Keratinocyte (primary cell): ENCODE measurements around the gene TARS3. TPM values are rescaled to one million over a fixed set of nuclear protein-coding genes. Genes with fewer than 3 reads are reported as not detected.

ENCODE experiments used
- DNase-seq: peaks from one replicate; pipeline ENCODE4 v3.0.0-alpha.2; 2011; ENCODE audit warnings: low read depth, missing footprints, low spot score
- FAIRE-seq: peaks from 2 replicates; lab custom pipeline; 2011; peaks lifted over from hg19 to GRCh38; lab: Jason Lieb, UNC
- H2AFZ ChIP-seq: 2 replicates; pipeline ENCODE4 v1.6.0; 2012; ENCODE audit warnings: low read length, control low read depth, inconsistent platforms; ENCODE audit not compliant: control insufficient read depth
- H3K27ac ChIP-seq: 2 replicates; pipeline ENCODE4 v1.5.1; 2011; ENCODE audit warnings: low read length; ENCODE audit not compliant: control insufficient read depth, insufficient read depth
- H3K27me3 ChIP-seq: 3 replicates; pipeline ENCODE4 v1.6.0; 2011; ENCODE audit warnings: low read length; ENCODE audit not compliant: control insufficient read depth, insufficient read depth; ENCODE audit errors: extremely low read depth
- H3K36me3 ChIP-seq, 2 experiments: 2 replicates in 1 of 2; 3 replicates in 1 of 2; pipeline ENCODE4 v1.5.1; 2011; ENCODE audit warnings: low read length in 2 of 2, mild to moderate bottlenecking in 1 of 2; ENCODE audit not compliant: control insufficient read depth in 2 of 2, insufficient read depth in 2 of 2; ENCODE audit errors: extremely low read depth in 1 of 2
- H3K4me1 ChIP-seq: 3 replicates; pipeline ENCODE4 v1.5.1; 2011; ENCODE audit warnings: low read length; ENCODE audit not compliant: control insufficient read depth, insufficient read depth; ENCODE audit errors: extremely low read depth
- H3K4me2 ChIP-seq: 3 replicates; pipeline ENCODE4 v1.6.0; 2011; ENCODE audit warnings: low read depth, low read length; ENCODE audit not compliant: control insufficient read depth, insufficient read depth; ENCODE audit errors: extremely low read depth
- H3K4me3 ChIP-seq, 3 experiments: fragments of 200-600 bp in 1 of 3; sonication (generic) in 1 of 3; 2 replicates in 2 of 3; 3 replicates in 1 of 3; pipeline ENCODE4 v1.5.1; 2011 to 2016; ENCODE audit warnings: low read length in 3 of 3, mild to moderate bottlenecking in 3 of 3, control low read depth in 2 of 3, inconsistent platforms in 1 of 3, low read depth in 1 of 3, mixed read lengths in 1 of 3, mixed run types in 1 of 3, moderate library complexity in 1 of 3; ENCODE audit not compliant: control insufficient read depth in 2 of 3, insufficient read depth in 2 of 3; ENCODE audit errors: extremely low read depth in 1 of 3
- H3K79me2 ChIP-seq: 2 replicates; pipeline ENCODE4 v1.6.0; 2012; ENCODE audit warnings: low read length; ENCODE audit not compliant: control insufficient read depth, insufficient read depth
- H3K9ac ChIP-seq: 3 replicates; pipeline ENCODE4 v1.6.0; 2011; ENCODE audit warnings: low read length; ENCODE audit not compliant: control insufficient read depth, insufficient read depth; ENCODE audit errors: extremely low read depth
- H3K9me1 ChIP-seq: 3 replicates; pipeline ENCODE4 v1.6.0; 2011; ENCODE audit warnings: low read length; ENCODE audit not compliant: control insufficient read depth, insufficient read depth; ENCODE audit errors: extremely low read depth
- H3K9me3 ChIP-seq: 2 replicates; pipeline ENCODE4 v1.5.1; 2012; ENCODE audit warnings: low read depth, low read length; ENCODE audit not compliant: control insufficient read depth
- H4K20me1 ChIP-seq: 3 replicates; pipeline ENCODE4 v1.6.0; 2011; ENCODE audit warnings: low read length; ENCODE audit not compliant: control insufficient read depth, insufficient read depth; ENCODE audit errors: extremely low read depth
- CTCF ChIP-seq, 3 experiments: IDR thresholded peaks in 1 of 3; conservative IDR thresholded peaks in 1 of 3; optimal IDR thresholded peaks in 1 of 3; 2 replicates in 2 of 3; 3 replicates in 1 of 3; pipeline versions ENCODE3 to v1.5.1; 2011; ENCODE audit warnings: low read length in 3 of 3, mild to moderate bottlenecking in 3 of 3, moderate library complexity in 2 of 3, control low read depth in 1 of 3, inconsistent platforms in 1 of 3; ENCODE audit not compliant: insufficient read depth in 2 of 3; ENCODE audit errors: extremely low read depth in 1 of 3
- EZH2 ChIP-seq: IDR thresholded peaks from one replicate; pipeline ENCODE4 v1.6.1; 2012; ENCODE audit warnings: inconsistent platforms, mild to moderate bottlenecking, low read length, moderate library complexity
- dilution Hi-C: fragments of 300-500 bp; cut with MboI; formaldehyde crosslinking; loops from one replicate; pipeline ENCODE4 v1.7.0; 2020; ENCODE audit warnings: low sequenced_read_pairs; ENCODE audit not compliant: extremely low pct_ligation_motif_present
- polyA plus RNA-seq, 5 experiments: library from polyadenylated mRNA; depleted of rRNA in 3 of 5; stranded (reverse) in 3 of 5; stranded (forward) in 1 of 5; unstranded in 1 of 5; fragments of >200 nt; gene quantifications; 1 replicate in 1 of 5; 2 replicates in 3 of 5; 3 replicates in 1 of 5; pipeline versions ENCODE4 v1.2.1 to v1.2.3, GENCODE V29; 2011 to 2012; ENCODE audit warnings: missing spikeins in 2 of 5, low read depth in 1 of 5, low replicate concordance in 1 of 5

The TARS3 gene
- polyA plus RNA-seq, 1 donor (not counting 4 experiments of a cell fraction or from before 2014, with no cell fraction given) = 3.9 TPM

DNA sequence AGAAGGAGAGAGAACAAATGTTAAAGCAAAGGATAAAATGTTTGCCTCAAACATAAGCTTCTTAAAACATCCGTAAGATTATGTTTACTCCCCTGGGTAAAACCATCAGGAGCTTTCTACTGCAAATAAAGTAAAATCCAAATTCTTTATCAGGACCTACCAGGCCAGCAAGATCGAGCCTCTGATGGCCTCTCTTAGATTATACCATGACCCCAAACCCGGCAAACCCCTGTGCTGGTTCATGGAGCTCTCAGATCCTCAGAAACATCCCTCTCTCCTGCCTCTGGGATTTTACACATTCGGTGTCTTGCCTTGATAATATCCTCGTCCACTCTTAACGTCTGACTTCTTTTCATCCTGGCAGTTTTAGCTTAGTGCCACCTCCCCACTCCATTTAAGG lies 7.5 kb upstream of the TARS3 start:
- H3K9me3 ChIP-seq = no peaks in the 10 kb centered on the region
- no peaks in the 10 kb centered on the region for H3K79me2 ChIP-seq
- no peaks in the 10 kb centered on the region for H3K9me1 ChIP-seq
- no peak overlapping the region for H2AFZ ChIP-seq
- no peaks in the 10 kb centered on the region for H3K4me1 ChIP-seq
- no peak overlapping the region for H3K27ac ChIP-seq
- FAIRE-seq (no peak), DNase-seq (no peak)
- no peak overlapping the region for H3K4me3 ChIP-seq
- no peaks in the 10 kb centered on the region for H4K20me1 ChIP-seq
- dilution Hi-C loops = no loop called here
- H3K9ac ChIP-seq = no peak overlapping the region
- no peaks in the 10 kb centered on the region for H3K27me3 ChIP-seq
- TF ChIP-seq EZH2 = no peak
- TF ChIP-seq CTCF (optimal IDR thresholded peaks at IDR 0.05 in 1 of 3, IDR thresholded peaks at IDR 0.05 in 1 of 3, conservative IDR thresholded peaks at IDR 0.05 in 1 of 3; ENCODE audit: extremely low read depth in 1 of 3, insufficient read depth in 2 of 3, low read length in 3 of 3) = no peak
- no peak overlapping the region for H3K4me2 ChIP-seq
- H3K36me3 ChIP-seq = no peaks in the 10 kb centered on the region

DNA sequence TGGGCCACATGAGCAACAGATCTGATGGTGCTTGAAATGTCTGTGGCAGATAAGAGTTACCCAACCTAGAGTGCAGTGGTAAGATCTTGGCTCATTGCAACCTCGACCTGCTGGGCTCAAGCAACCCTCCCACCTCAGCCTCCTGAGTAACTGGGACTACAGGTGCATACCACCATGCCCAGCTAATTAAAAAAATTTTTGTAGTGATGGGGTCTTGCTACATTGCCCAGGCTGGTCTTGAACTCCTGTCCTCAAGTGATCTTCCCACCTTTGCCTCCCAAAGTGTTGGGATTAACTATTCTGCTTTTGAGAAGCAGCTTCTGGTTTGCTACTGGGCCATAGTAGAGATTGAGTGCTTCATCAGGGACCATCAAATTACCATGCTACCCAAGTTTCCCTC lies 2.9 kb upstream of the TARS3 start:
- dilution Hi-C loops = no loop called here
- TF ChIP-seq EZH2 (no peak), CTCF (optimal IDR thresholded peaks at IDR 0.05 in 1 of 3, IDR thresholded peaks at IDR 0.05 in 1 of 3, conservative IDR thresholded peaks at IDR 0.05 in 1 of 3; ENCODE audit: extremely low read depth in 1 of 3, insufficient read depth in 2 of 3, low read length in 3 of 3) (no peak)
- H3K9me3 ChIP-seq = no peaks in the 10 kb centered on the region
- no peak overlapping the region for H2AFZ ChIP-seq
- no peaks in the 10 kb centered on the region for H4K20me1 ChIP-seq
- H3K27me3 ChIP-seq = no peaks in the 10 kb centered on the region
- no peak overlapping the region for H3K27ac ChIP-seq
- FAIRE-seq (no peak), DNase-seq (no peak)
- no peaks in the 10 kb centered on the region for H3K79me2 ChIP-seq
- H3K36me3 ChIP-seq = no peaks in the 10 kb centered on the region
- H3K4me2 ChIP-seq = no peak overlapping the region
- H3K4me1 ChIP-seq = peaks cover 5% of the 10 kb centered on the region
- no peaks in the 10 kb centered on the region for H3K9me1 ChIP-seq
- H3K9ac ChIP-seq = no peak overlapping the region
- no peak overlapping the region for H3K4me3 ChIP-seq
